ENCODE measurements around the gene FRMD8.

Gene FRMD8

DNA sequence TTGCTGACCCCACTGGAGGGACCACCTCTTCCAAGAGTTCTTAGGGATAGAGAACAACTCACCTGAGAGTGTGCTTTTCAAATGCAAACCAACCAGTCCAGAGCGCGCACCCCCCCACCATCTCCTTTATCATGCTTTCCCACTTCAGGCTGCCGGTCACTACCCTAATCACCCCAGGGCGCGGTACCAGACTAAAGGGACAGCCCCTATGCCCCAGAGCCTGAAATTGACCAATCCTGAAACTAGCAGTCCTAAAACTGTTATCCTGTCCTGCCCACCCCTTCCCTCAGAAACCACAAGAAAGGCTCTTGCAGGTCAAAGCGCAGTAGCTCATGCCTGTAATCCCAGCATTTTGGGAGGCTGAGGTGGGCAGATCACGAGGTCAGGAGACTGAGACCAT lies 73.1 kb downstream of the FRMD8 start:
- DNase-seq (ENCODE audit: low spot score in 2 of 2) (no peak), ATAC-seq (replicated peaks; ENCODE audit: extremely low read depth, poor library complexity, severe bottlenecking) (no peak)
- Mint-ChIP-seq H3K36me3 (ENCODE audit: insufficient read depth) (peaks cover 6% of the 10 kb centered on the region), H3K9me3 (no peaks in the 10 kb centered on the region), H3K27ac (ENCODE audit: low read depth) (no peak overlapping the region), H3K4me1 (peaks cover 10% of the 10 kb centered on the region), H3K4me3 (no peak overlapping the region), H3K27me3 (no peaks in the 10 kb centered on the region)
